B cell (primary cell): Measurements from ENCODE around the gene FTO. TPM values are rescaled to one million over a fixed set of nuclear protein-coding genes. Genes with fewer than 3 reads are reported as not detected.

Source experiments
- ATAC-seq: fragments of 200-7000 bp; cut with Tn5 transposase; one replicate; pipeline ENCODE4 v1.10.0; 2021; ENCODE audit warnings: low read depth, mild to moderate bottlenecking, moderate number of reproducible peaks, moderate library complexity
- CTCF ChIA-PET: fragments of 350-600 bp; sonication (Branson Sonifier 250); formaldehyde crosslinking; loops from one replicate; lab custom pipeline; 2021; ENCODE audit warnings: antibody characterized with exemption, inconsistent platforms; lab: Charles Lee
- POLR2A ChIA-PET: fragments of 350-600 bp; sonication (Branson Sonifier 250); formaldehyde crosslinking; loops from one replicate; lab custom pipeline; 2021; ENCODE audit warnings: antibody characterized with exemption; lab: Charles Lee
- DNase-seq: peaks from one replicate; pipeline ENCODE4 v3.0.0; 2013
- H2AFZ ChIP-seq: 2 replicates; pipeline ENCODE4 v1.6.1; 2012; ENCODE audit warnings: mild to moderate bottlenecking, low read depth, low read length; ENCODE audit not compliant: insufficient read depth, poor library complexity, severe bottlenecking
- H3K27ac ChIP-seq, 2 donors: 1 replicate in 1 of 2; 2 replicates in 1 of 2; pipeline ENCODE4 v1.5.1; 2012 to 2013; ENCODE audit warnings: low read length in 2 of 2, mild to moderate bottlenecking in 2 of 2, moderate library complexity in 1 of 2
- H3K27me3 ChIP-seq, 4 experiments: fragments of 200-600 bp in 1 of 4; sonication (generic) in 1 of 4; replicated peaks in 1 of 4; 1 replicate in 2 of 4; 2 replicates in 2 of 4; pipeline versions ENCODE4 v1.6.1 to v1.7.0; 2013 to 2016; ENCODE audit warnings: low read length in 3 of 4, mild to moderate bottlenecking in 2 of 4, mixed read lengths in 1 of 4, moderate library complexity in 1 of 4; ENCODE audit not compliant: insufficient read depth in 4 of 4, control insufficient read depth in 3 of 4; ENCODE audit errors: control extremely low read depth in 1 of 4
- H3K36me3 ChIP-seq, 2 experiments: replicated peaks in 1 of 2; 1 replicate in 1 of 2; 2 replicates in 1 of 2; pipeline versions ENCODE4 v1.6.1 to v1.7.1; 2013; ENCODE audit warnings: low read length in 1 of 2; ENCODE audit not compliant: insufficient read depth in 2 of 2, control insufficient read depth in 1 of 2; ENCODE audit errors: control extremely low read depth in 1 of 2, extremely low read depth in 1 of 2
- H3K4me1 ChIP-seq, 2 donors: fragments of 200-600 bp in 1 of 2; sonication (generic) in 1 of 2; 1 replicate in 1 of 2; 2 replicates in 1 of 2; pipeline versions ENCODE4 v1.5.1 to v1.6.1; 2013 to 2017; ENCODE audit warnings: low read length in 2 of 2; ENCODE audit not compliant: control insufficient read depth in 2 of 2, insufficient read depth in 2 of 2
- H3K4me2 ChIP-seq: replicated peaks from 2 replicates; pipeline ENCODE3; 2012; ENCODE audit warnings: mild to moderate bottlenecking, low read depth, low read length; ENCODE audit not compliant: poor library complexity, severe bottlenecking
- H3K4me3 ChIP-seq, 5 experiments: fragments of 200-600 bp in 1 of 5; sonication (generic) in 1 of 5; 1 replicate in 3 of 5; 2 replicates in 2 of 5; pipeline versions ENCODE4 v1.5.1 to v1.7.0; 2011 to 2016; ENCODE audit warnings: low read length in 4 of 5, mild to moderate bottlenecking in 4 of 5, low read depth in 2 of 5, control low read depth in 1 of 5, moderate library complexity in 1 of 5; ENCODE audit not compliant: insufficient read depth in 1 of 5; ENCODE audit errors: control extremely low read depth in 1 of 5, extremely low read depth in 1 of 5
- H3K79me2 ChIP-seq: fragments of 200-600 bp; sonication (generic); one replicate; pipeline ENCODE4 v1.6.0; 2016; ENCODE audit warnings: low read length; ENCODE audit not compliant: control insufficient read depth, insufficient read depth
- H3K9ac ChIP-seq: fragments of 200-600 bp; sonication (generic); 2 replicates; pipeline ENCODE4 v1.6.1; 2017; ENCODE audit warnings: mild to moderate bottlenecking, low read length, moderate library complexity
- H3K9me3 ChIP-seq, 3 donors: one replicate each; pipeline versions ENCODE4 v1.6.1 to v1.7.1; 2013; ENCODE audit warnings: low read length in 2 of 3; ENCODE audit not compliant: control insufficient read depth in 2 of 3, insufficient read depth in 1 of 3; ENCODE audit errors: control extremely low read depth in 1 of 3
- H4K20me1 ChIP-seq: 2 replicates; pipeline ENCODE4 v1.6.0; 2012; ENCODE audit warnings: mild to moderate bottlenecking, low read length; ENCODE audit not compliant: insufficient read depth, control insufficient read depth, poor library complexity, severe bottlenecking
- H3K27ac Mint-ChIP-seq: one replicate; pipeline ENCODE4 v1.8.0; 2021; ENCODE audit warnings: mixed read lengths
- H3K27me3 Mint-ChIP-seq: one replicate; pipeline ENCODE4 v1.8.0; 2021; ENCODE audit warnings: mixed read lengths
- H3K4me1 Mint-ChIP-seq: one replicate; pipeline ENCODE4 v1.8.0; 2021; ENCODE audit warnings: mixed read lengths
- H3K4me3 Mint-ChIP-seq: one replicate; pipeline ENCODE4 v1.8.0; 2021; ENCODE audit warnings: mixed read lengths
- H3K9me3 Mint-ChIP-seq: one replicate; pipeline ENCODE4 v1.8.0; 2022; ENCODE audit warnings: mixed read lengths; ENCODE audit not compliant: insufficient read depth
- CTCF ChIP-seq: fragments of 200-600 bp; IDR thresholded peaks from one replicate; pipeline ENCODE4 v1.8.0; 2022; ENCODE audit warnings: antibody characterized with exemption, mild to moderate bottlenecking
- EZH2 ChIP-seq: IDR thresholded peaks from 2 replicates; pipeline ENCODE4 v1.6.1; 2012; ENCODE audit warnings: borderline replicate concordance, low read depth, mild to moderate bottlenecking, moderate library complexity, low read length; ENCODE audit not compliant: insufficient read depth, poor library complexity, severe bottlenecking
- WGBS: methylation state at CpG from one replicate; pipeline ENCODE4 v1.1.5; 2013; ENCODE audit warnings: missing lambda C conversion rate; ENCODE audit not compliant: insufficient coverage; 5-methylcytosine and 5-hydroxymethylcytosine counted together
- intact Hi-C: fragments of 100-400 bp; cut with micrococcal nuclease; formaldehyde crosslinking; loops from one replicate; pipeline ENCODE4 v1.10.0; 2022
- polyA plus RNA-seq: library from polyadenylated mRNA; depleted of rRNA; stranded (reverse); fragments of >200 nt; gene quantifications from 2 replicates; pipeline ENCODE4 v1.2.3, GENCODE V29; 2012
- total RNA-seq, 2 donors: library from RNA; stranded (reverse); fragments of 120-200 nt in 1 of 2; gene quantifications; 1 replicate in 1 of 2; 2 replicates in 1 of 2; pipeline versions ENCODE4 v1.2.3 to v1.2.4, GENCODE V29; 2013 to 2022

Gene FTO
- total and polyA plus RNA-seq, 2 donors (not counting 1 experiment from before 2014, with no cell fraction given): 26.5 to 68.5 TPM

- POLR2A ChIA-PET: no interaction called here
- Histone ChIP-seq H4K20me1 (no peaks in the 10 kb centered on the region), H3K36me3 (no peaks in the 10 kb centered on the region), H3K4me1 (no peaks in the 10 kb centered on the region), H3K9me3 (no peaks in the 10 kb centered on the region), H3K27ac (no peak overlapping the region), H3K27me3 (no peaks in the 10 kb centered on the region), H3K79me2 (no peaks in the 10 kb centered on the region), H3K9ac (no peak overlapping the region), H2AFZ (no peak overlapping the region), H3K4me2 (no peak overlapping the region), H3K4me3 (no peak overlapping the region)
- DNase-seq (no peak), ATAC-seq (no peak)
- intact Hi-C loops: no loop called here
- no peaks in the 10 kb centered on the region for H3K4me1 Mint-ChIP-seq
- H3K27ac Mint-ChIP-seq: no peak overlapping the region
- no peaks in the 10 kb centered on the region for H3K9me3 Mint-ChIP-seq
- no peaks in the 10 kb centered on the region for H3K27me3 Mint-ChIP-seq
- CTCF ChIA-PET: no interaction called here
- TF ChIP-seq EZH2 (no peak), CTCF (no peak)
- no peak overlapping the region for H3K4me3 Mint-ChIP-seq
- WGBS: 80% methylated on average over 4 of the region's 8 CpGs
Observed at GRCh38 chr16:54120846-54121480, 417.0 kb downstream of the FTO start.

GRCh38 chr16:54121539-54122295, 417.8 kb downstream of the FTO start:
- no peaks in the 10 kb centered on the region for H3K9me3 Mint-ChIP-seq
- CTCF ChIA-PET: no interaction called here
- WGBS: 96% methylated on average over 22 of the region's 35 CpGs
- no peaks in the 10 kb centered on the region for H3K9me3 ChIP-seq
- ATAC-seq: no peak
- H3K4me2 ChIP-seq: no peak overlapping the region
- H3K4me3 ChIP-seq: no peak overlapping the region
- H3K4me1 Mint-ChIP-seq: no peaks in the 10 kb centered on the region
- H3K4me1 ChIP-seq: no peaks in the 10 kb centered on the region
- H3K27ac Mint-ChIP-seq: no peak overlapping the region
- DNase-seq: no peak
- no peaks in the 10 kb centered on the region for H4K20me1 ChIP-seq
- no peaks in the 10 kb centered on the region for H3K27me3 ChIP-seq
- no peak overlapping the region for H3K4me3 Mint-ChIP-seq
- TF ChIP-seq CTCF (no peak), EZH2 (no peak)
- no peaks in the 10 kb centered on the region for H3K27me3 Mint-ChIP-seq
- H3K9ac ChIP-seq: no peak overlapping the region
- POLR2A ChIA-PET: no interaction called here
- no peaks in the 10 kb centered on the region for H3K79me2 ChIP-seq
- no peak overlapping the region for H3K27ac ChIP-seq
- intact Hi-C loops: no loop called here
- H3K36me3 ChIP-seq: no peaks in the 10 kb centered on the region
- no peak overlapping the region for H2AFZ ChIP-seq
